ENCODE measurements around the gene BRME1. TPM values are rescaled to one million over a fixed set of nuclear protein-coding genes. Genes with fewer than 3 reads are reported as not detected.

The BRME1 gene
- total RNA-seq, 1 donor from 2014 or later = 2.0 TPM

DNA sequence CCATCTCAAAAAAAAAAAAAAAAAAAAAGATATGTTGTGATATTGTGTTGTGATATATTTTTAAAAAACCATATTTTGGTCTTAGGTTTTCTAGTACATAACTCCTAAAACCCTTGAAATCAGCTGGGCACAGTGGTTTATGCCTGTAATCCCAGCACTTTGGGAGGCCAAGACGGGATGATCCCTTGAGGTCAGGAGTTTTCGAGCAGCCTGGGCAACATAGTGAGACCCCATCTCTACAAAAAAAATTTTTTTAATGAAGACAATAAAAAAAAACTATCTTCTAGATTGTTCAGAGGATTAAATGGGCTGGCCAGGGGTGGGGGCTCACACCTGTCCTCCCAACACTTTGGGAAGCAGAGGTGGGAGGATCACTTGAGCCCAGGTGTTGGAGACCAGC lies 45.1 kb upstream of the BRME1 start:
- Histone ChIP-seq H3K4me1 (peaks cover 18% of the 10 kb centered on the region), H3K36me3 (peaks cover 18% of the 10 kb centered on the region), H3K27me3 (ENCODE audit: low read depth) (no peaks in the 10 kb centered on the region), H3K4me3 (no peak overlapping the region), H3K9me3 (no peaks in the 10 kb centered on the region), H3K27ac (no peak overlapping the region)
- DNase-seq (no peak), ATAC-seq (no peak)
- TF ChIP-seq, protein P1, sequence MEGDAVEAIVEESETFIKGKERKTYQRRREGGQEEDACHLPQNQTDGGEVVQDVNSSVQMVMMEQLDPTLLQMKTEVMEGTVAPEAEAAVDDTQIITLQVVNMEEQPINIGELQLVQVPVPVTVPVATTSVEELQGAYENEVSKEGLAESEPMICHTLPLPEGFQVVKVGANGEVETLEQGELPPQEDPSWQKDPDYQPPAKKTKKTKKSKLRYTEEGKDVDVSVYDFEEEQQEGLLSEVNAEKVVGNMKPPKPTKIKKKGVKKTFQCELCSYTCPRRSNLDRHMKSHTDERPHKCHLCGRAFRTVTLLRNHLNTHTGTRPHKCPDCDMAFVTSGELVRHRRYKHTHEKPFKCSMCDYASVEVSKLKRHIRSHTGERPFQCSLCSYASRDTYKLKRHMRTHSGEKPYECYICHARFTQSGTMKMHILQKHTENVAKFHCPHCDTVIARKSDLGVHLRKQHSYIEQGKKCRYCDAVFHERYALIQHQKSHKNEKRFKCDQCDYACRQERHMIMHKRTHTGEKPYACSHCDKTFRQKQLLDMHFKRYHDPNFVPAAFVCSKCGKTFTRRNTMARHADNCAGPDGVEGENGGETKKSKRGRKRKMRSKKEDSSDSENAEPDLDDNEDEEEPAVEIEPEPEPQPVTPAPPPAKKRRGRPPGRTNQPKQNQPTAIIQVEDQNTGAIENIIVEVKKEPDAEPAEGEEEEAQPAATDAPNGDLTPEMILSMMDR (IDR thresholded peaks at IDR 0.05) = no peak
- intact Hi-C loops (cut with DNase I) = no loop called here

DNA sequence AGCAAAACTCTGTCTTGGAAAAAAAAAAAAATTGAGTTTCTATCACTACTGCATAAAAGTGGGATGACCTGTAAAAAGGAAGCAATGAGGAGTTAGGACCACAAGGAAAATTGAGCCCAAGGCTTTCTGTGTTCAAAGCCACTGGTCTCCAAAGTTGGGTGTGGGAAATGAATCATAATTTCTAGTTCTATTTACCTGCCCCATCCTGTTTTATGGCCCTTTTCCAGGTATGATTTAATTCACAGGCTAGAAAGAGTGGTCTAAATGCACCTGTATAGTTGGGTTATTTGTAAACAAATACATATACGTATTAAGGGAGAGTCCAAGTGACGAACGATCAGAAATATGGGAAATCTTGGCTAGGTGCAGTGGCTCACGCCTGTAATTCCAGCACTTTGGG lies 40.5 kb upstream of the BRME1 start:
- Histone ChIP-seq H3K27me3 (ENCODE audit: low read depth) (no peaks in the 10 kb centered on the region), H3K4me3 (no peak overlapping the region), H3K4me1 (no peaks in the 10 kb centered on the region), H3K36me3 (no peaks in the 10 kb centered on the region), H3K9me3 (no peaks in the 10 kb centered on the region), H3K27ac (no peak overlapping the region)
- ATAC-seq (no peak), DNase-seq (no peak)
- TF ChIP-seq, protein P1 (IDR thresholded peaks at IDR 0.05) = no peak
- intact Hi-C loops (cut with DNase I) = no loop called here

DNA sequence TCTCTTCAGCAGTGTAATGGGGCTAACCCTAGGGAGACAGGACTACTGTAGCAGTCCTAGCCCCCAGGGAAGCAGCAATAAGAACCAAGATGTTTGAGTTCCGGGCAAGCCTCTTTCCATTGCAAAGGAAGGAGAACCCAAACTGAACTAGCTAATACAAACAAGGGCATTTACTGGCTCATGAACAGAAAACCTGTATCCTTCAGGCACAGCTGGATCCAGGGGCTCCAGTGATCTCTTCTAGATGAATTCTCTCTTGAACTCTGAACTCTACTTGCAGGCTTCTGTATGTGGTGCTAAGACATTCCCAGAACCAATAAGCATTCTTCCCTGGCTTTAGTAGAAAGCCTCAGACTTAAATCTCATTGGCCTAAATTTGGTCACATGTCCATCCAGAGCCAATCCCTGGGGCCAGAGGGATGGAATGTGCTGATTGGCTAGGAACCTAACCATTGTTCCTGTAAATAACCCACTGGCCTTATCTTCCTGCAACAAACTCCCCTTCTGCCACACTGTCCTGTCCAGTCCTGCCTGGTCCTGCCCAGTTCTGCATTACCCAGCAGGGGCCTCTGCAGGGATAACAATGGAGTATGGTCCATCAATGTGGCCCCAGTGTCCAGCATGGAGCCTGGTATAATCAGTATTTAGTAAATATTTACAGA lies 36.2 kb upstream of the BRME1 start:
- no peak overlapping the region for H3K27ac ChIP-seq
- H3K4me1 ChIP-seq = peaks cover 7% of the 10 kb centered on the region
- no peaks in the 10 kb centered on the region for H3K36me3 ChIP-seq
- no peaks in the 10 kb centered on the region for H3K9me3 ChIP-seq
- H3K4me3 ChIP-seq = no peak overlapping the region
- H3K27me3 ChIP-seq (ENCODE audit: low read depth) = peaks cover 13% of the 10 kb centered on the region
- intact Hi-C loops (cut with DNase I) = no loop called here
- no peak for ATAC-seq
- no peak for DNase-seq
- TF ChIP-seq, protein P1 (IDR thresholded peaks at IDR 0.05) = no peak

DNA sequence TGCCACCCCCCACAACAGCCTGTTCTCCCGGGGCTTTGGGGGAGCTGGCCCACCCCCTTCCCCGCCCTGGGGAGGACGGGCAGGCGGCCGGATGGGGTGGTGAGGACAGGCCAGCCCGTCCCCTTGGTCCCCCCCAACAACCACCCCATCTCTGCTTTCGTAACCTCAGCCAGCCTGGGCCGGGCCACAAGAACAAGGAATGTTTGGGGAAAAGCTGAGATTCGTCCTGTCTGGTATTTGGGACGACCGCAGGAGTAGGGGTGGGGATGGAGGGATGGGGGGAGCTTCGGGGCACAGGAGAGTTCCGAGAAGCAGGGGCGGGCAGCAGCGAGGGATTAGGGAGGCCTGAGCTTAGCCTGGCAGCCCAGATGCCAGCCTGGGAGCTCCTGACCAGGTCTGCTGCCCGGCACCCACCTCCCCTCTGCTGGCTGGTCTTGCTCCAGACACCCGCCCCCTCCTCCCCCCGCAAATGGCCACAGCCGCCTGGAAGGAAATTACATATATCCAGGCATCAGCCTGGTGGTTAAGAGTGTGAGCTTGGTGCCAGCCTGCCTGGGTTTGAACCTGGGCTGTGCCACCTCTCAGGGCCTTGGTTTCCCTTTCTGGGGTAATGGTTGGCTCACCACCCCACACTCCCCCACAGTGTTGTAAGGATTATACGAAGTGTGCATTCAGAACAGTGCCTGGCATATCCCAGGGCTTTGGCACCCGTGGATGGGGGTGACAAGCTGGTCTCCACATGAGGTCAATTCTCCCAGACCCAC lies 32.6 kb upstream of the BRME1 start, which contains the start of gene PODNL1:
Gene PODNL1 (minus strand): TSS at position 117 of the 764 bp plus-strand sequence. CDS start 236 bp downstream, outside the sequence.
- TF ChIP-seq, protein P1 (IDR thresholded peaks at IDR 0.05) = no peak
- Histone ChIP-seq H3K27me3 (ENCODE audit: low read depth) (peaks cover 13% of the 10 kb centered on the region), H3K27ac (no peak within 1 kb of the TSS), H3K4me1 (peaks cover 7% of the 10 kb centered on the region), H3K36me3 (no peaks in the 10 kb centered on the region), H3K9me3 (no peaks in the 10 kb centered on the region), H3K4me3 (peak within 1 kb of the TSS; percentile 40)
- no peak for DNase-seq
- peak; percentile 64 to 67 for ATAC-seq
- intact Hi-C loops (cut with DNase I) = no loop called here

DNA sequence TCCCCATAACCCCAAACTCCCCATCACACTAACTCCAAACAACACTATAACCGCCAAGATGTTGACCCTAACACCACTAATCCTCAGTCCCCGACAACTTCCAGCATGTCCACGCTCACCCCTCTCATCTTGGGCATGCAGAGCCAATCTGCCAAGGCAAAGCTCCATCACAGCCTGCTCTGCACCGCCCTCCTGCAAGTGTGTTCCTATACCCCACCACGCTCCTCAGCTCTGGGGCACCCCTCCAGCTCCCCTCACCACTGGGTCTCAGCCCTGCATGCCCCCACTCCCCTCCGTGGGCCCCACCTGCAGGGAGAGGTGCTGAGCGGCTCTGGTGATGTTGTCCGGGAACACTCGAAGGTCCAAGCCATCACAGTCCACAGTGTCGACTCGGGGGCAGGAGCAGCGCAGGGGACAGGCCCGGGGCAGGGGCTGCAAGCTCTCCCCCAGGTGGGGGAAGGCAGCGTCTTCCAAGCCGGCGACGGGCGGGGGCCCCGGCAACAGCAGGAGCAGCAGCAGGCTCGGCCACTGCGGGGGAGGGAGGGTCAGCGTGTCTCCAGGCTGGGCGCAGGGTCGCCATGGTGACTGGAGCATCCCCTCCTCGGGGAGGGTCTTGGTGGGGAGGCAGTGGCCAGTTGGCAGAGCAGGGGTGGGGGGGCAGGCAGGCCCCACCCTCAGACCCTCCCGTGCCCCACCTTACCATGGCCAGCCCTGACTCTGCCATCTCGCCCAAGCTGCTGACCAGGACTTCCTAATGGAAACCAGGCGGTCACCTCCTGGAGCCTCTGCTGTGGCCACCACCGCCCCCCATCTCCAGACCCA lies 31.8 kb upstream of the BRME1 start:
- intact Hi-C loops (cut with DNase I) = no loop called here
- TF ChIP-seq, protein P1 (IDR thresholded peaks at IDR 0.05) = no peak
- ATAC-seq (peak; percentile 10 to 30), DNase-seq (no peak)
- no peaks in the 10 kb centered on the region for H3K9me3 ChIP-seq
- peaks cover 7% of the 10 kb centered on the region for H3K4me1 ChIP-seq
- no peak overlapping the region for H3K27ac ChIP-seq
- peaks cover 13% of the 10 kb centered on the region for H3K27me3 ChIP-seq (ENCODE audit: low read depth)
- peak overlapping the region; percentile 40 for H3K4me3 ChIP-seq
- no peaks in the 10 kb centered on the region for H3K36me3 ChIP-seq
